GM18868 (cell line): ENCODE results near the gene MAN1C1.

Experiments
- ATAC-seq: cut with Tn5 transposase; IDR thresholded peaks from one replicate; pipeline ENCODE4 v1.9.1; 2021; ENCODE audit warnings: mild to moderate bottlenecking, moderate library complexity; ENCODE audit not compliant: unreplicated experiment

The MAN1C1 gene

DNA sequence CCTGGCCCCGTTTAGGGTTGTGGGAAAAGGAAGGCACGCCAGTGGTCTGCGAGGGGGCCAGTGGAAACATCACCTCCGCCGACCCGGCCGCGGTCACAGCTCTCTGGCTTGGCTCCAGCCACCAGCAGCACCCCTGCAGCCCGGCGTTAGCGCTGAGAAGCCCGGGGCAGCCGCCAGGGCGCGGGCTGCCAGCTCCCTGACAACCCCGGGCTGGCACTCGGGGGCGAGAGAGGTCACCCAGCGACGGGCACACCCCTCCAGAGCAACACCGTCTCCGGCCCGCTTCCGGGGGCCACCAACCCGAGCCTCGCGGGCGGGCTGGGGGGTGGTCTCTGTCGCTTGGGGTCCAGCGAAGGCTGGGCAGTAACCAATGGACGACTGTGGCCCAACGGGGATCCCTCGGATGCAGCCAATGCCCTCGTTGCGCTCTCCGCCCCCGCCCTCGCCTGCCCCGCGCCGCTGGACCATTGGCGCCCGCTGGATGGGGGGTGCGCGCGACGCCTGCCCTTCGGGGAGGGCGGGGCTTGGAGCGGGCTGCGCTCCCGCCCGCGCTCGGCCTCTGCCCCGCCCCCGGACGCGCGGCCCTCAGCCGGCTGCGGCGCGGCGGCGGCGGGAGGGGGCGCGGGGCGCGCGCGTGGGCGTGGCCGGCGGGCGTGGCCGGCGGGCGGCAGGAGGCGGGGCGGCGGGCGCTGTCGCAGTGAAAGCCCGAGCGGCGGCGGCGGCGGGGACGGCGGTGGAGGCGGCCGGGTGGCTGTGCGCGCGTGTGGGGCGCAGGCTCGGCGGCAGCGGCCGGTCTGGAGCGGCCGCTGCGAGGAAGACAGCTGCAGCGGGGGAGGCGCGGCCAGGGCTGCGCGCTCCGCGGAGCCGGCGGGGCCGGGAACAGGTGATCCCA lies at the start of gene MAN1C1:
Gene MAN1C1, plus strand, starts transcription at position 697 of the 892 bp plus-strand sequence. CDS start 1,007 bp downstream, outside the sequence.
- ATAC-seq, result peak; percentile 57

DNA sequence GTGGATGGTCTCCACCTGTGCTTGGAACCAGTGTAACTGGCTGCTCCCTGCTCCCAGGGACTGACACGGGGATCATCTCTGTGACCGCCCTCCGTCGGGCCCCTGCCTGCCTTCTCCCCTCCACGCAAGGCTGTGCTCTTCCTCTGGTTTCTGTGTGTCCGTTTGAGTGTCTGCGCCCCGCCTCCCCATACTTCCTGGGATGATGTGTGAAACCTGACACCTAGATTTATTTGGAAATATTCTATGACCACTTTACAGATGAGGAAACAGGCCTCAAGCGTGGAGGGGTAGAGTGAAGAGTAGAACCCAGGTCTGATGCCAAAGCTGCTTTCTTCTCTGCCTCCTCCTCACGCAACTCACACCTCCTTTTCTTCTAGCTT lies 48.9 kb upstream of the MAN1C1 start:
- no peak for ATAC-seq

DNA sequence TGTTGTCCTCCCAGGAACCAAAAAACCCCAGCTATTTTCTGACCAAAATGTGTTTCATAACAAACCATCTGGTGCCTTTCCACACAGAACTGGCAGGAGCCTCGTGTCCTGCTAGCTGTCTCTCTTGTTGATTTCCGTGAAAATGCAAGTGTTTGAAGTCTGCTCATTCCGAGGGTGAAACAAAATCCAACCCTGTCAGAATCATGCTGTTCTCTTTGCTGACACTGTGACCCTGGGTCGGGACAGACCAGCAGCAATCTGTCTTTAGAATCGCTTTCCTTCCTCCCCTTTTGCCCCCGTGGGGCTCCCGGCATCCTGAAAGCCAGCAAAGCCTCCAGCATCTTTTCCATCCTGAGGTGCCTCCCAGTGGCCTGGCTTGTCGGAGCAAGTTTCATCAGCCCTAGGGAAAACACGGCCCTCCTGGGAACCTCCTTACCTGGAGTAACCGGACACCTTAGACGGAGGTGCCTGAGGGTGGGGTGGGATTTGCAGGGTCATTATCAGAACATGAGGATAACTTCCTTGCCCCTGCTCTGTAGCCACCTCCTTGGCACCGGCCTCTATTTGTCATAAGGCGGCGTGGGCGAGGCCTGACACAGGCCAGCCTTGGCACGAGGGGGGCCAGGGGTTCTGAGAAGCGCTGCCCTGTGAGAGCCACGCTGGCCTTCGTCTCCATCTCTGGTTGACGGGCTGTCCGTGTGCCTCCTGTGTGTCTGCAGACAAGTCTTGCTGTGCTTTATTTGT lies 48.3 kb upstream of the MAN1C1 start:
- no peak for ATAC-seq

DNA sequence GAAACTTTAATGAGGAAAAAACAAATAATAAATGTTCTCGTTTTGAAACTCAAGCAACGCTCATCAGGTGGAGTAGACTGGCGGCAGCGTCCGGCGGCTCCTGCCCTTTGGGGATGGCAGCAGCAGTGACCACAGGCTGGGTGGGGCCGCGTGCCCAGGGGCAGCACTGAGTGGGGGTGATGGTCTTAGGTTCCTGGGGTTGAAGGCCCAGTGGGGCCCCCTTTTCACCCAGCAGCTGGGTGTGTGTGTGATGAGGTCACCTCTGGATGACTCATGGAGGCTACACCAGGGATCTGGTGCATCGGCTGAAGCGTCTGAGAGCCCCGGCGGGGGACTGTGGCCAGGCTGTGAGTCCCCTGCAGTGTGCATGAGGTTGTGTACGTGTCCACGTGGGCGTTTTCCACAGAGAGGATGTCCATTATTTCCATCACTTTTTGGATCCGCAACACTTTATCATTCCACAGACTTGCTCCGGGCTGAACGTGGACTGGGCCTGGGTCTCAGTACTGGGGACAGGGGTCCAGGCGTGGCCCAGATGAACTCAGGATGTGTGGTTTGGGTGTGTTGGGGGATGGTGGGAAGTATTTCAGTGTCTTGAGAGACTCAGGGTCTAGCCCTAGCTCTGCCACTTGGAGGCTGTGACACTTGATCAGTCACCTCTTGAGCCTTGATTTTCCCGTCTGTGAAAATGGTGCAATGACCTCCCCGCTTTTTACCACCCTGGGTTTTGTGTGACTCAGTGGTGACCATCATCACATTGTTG lies 47.6 kb upstream of the MAN1C1 start:
- ATAC-seq, result no peak

DNA sequence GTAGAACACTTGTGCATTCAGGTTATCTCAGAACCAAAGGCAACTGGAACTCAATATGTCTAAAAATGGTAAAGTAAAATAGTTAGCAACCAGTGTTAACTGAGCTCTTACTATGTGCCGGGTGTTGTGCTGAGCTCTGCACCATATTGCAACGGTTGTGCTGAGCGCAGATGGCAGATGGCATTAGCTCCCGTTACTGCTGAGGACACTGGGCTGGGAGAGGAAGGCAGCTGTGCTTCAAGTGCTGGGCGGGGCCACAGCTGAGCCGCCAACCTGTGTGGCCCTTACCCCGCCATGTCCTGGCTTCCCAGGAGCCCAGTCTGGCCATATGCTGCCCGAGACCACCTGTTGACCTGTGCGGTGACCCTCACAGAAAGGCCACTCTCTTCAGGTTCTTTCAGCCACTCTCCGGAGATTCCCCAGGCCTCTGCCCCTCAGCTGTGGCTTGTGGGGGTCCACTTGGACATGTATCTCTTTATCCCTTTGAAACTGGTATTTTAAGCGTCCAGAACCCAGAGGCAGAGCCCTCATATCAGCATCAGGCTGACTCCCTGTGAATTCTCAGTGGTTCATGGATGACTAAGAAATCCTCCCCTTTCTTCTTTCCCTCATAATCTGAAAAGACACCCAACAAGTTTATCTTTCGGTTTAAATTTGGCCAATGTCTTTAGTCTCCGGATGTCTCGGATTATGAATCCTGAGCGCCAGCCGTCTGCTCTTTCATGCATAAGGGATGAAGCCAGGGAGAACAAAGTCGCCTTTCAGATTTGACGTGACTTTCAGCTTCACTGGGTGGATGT lies 46.8 kb upstream of the MAN1C1 start:
- no peak for ATAC-seq

DNA sequence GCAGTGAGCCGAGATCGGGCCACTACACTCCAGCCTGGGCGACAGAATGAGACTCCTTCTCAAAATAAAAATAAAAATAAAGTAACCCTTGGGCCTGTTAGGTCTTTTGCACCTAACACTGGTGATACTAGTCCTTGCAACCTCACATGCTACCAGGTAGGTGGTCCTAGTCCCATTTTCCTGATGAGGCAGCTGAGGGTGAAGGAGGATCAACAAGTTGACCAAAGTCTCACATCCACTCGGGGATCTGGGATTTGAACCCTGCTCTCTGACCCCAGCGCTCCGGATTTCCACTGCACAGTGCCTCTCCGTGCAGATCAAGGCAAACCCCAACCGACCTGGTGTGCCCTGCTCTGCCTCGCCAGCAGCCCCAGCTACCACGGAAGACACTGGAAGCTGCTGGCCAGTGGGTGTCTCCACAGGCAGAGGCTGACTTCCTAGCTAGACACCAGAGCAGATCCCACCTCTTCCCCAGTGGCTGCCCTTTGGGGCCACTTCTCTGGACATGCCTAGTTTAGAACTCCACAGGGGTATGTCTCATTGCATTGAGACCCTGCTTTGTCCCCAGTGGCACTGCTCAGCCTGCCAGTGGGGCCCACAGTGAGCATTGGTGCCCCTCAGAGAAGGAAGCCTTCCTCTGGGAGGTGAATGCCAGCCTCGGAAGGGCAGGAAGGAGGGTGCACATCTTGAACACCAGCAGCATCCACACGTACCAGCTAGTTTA lies 45.6 kb upstream of the MAN1C1 start:
- no peak for ATAC-seq

DNA sequence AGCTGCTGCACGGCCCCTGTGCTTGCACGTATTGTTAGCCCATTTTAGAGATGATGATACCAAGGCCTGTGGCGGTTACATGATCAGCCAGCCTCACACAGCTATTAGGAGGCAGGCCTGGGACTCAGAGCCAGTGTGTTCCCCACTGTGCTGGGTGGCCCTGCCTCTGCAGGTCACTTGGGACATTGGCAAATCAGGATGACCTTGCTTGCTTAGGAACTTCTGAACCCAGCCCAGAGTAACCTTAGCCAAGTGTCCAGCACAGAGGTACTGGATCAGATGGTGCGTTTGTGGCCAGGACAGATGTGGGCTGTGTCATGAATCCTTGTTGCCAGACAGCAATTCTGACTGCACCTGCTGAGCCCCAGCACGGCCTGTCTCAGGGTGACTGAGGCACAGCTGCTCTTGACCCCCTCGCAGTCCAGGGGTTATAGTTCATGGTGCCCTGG lies 45.0 kb upstream of the MAN1C1 start:
- ATAC-seq, result no peak

DNA sequence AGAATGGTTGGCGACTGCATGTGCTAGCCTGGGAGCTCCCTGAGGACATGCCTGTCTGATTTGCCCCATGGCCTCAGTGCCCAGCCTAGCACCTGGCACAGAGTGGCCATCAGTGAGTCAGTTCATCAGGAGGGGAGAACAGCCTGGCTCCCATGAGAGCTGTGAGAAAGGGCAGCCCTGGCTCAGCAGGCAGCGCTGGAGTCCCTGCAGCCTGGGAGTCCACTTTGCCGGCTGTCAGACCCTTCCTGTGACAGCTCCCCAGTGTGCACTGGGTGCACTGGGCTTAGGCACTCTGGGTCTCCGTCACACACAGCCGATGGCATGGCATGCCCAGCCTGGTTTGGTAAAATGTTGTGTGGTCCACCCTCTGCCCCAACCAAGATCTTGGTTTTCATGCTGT lies 44.5 kb upstream of the MAN1C1 start:
- ATAC-seq, result no peak

DNA sequence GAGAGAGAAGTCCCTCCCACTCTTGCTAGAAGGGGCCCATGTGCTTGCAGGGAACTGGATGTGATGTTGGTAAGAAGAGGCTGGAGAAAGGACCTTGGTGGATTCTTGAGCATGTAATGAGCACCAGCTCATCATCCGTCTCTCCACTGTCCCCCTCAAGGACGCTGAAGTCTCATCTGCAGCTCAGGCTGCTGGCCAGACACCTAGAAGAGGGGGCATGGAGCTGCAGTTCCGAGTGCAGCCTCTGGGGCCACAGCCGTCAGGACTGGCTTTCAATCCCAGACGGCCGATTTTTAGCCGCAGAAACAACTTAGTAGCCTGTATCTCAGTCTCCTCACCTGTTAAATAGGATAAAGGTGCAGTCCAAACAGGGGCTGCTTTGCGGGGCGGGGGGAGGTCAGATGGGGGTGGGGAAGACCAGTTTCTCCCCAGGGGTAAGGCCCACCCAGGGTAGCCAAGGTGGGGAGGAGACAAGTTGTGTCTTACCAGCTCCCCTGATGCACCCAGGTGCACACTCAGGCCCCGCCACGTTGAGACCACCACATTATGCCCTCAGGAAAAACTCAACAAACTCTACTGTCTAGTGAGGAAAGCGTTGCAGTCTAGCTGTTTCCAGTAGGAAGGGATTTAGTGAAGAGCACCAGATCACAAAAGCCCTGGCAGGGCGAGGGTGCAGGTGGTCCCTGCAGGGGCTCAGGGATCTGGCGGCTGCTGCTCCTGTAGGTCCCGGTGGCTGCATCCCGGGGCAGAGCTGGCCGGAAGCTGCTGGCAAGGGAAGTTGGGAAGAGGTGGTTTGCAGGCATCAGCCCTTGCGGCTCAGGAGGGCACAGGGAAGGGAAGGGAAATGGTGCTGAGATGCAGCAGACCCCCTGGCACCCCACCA lies 43.6 kb upstream of the MAN1C1 start:
- no peak for ATAC-seq

DNA sequence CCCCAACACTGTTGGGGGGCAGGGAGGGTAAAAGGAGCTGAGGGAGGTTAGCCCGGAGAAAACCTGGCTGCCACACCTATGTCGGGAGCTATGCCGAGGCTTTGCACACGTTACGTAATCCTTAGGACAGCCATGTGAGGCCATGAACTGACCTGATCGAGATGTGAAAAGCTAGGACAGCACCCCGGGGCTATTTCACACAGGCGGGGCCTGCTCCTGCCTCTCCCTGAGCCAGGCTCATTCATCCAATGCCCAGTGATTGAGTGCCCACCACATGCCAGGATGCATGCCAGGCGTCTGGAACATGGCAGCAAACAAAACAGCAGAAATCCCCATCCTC lies 43.0 kb upstream of the MAN1C1 start:
- ATAC-seq, result no peak

DNA sequence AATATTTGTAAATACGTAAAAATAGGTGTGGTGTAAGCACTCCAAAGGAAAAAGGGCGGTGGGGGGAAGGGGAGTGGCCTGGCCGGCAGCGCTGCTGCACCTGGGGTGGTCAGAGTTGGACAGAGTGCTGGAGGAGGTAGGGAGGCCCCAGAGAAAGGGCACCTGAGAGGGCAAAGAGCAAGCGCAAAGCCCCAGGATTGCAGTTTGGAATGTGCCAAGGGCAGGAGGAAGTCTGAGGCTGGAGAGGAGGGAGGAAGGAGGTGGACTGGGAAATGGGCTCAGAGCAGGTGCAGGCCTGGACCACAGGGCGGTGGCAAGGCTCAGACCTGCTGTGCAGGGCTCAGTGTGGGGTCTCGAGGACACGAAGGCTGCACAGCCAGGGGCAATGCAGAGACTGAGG lies 42.6 kb upstream of the MAN1C1 start:
- no peak for ATAC-seq

DNA sequence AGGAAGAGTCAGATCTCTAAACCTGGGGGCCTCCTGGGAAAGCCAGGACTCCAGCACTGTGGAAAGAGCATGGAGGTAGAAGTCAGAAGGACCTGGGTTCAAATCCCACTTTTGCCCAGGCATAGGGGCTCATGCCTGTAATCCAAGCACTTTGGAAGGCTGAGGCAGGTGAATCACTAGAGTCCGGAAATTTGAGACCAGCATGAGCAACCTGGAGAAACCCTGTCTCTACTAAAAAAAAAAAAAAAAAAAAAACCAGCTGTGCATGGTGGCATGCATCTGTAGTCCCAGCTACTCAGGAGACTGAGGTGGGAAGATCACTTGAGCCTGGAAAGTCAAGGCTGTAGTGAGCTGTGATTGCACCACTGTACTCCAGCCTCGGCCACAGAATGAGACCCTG lies 41.4 kb upstream of the MAN1C1 start:
- ATAC-seq, result no peak

DNA sequence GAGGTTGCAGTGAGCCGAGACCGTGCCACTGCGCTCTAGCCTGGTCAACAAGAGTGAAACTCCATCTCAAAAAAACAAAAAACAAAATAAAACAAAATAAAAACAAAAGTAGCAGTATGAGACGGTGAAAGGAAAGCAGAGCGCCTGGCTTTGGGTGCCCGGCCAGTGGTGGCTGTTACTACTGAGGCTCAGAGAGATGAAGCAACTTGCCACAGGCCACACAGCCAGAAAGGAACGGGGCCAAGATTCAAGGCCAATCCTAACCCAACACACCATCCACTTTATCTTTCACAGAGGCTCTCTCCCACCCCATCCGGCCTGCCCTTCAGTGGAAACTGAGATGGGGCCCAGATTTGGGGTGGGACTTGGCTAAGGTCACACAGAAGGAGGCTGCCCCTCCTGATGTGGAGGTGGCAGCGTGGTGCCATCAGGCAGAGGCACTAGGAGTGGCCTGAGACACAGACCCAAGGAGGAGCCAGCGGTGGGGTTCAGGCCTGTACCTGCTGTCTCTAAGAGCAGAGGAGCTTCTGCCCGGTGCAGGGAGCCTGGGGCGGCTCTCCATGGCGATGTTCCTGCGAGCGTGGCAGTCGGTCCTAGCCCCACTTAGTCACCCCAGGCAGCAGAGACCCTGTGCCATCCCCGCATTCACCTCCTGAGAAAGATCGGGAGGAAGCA lies 40.0 kb upstream of the MAN1C1 start:
- ATAC-seq, result no peak

DNA sequence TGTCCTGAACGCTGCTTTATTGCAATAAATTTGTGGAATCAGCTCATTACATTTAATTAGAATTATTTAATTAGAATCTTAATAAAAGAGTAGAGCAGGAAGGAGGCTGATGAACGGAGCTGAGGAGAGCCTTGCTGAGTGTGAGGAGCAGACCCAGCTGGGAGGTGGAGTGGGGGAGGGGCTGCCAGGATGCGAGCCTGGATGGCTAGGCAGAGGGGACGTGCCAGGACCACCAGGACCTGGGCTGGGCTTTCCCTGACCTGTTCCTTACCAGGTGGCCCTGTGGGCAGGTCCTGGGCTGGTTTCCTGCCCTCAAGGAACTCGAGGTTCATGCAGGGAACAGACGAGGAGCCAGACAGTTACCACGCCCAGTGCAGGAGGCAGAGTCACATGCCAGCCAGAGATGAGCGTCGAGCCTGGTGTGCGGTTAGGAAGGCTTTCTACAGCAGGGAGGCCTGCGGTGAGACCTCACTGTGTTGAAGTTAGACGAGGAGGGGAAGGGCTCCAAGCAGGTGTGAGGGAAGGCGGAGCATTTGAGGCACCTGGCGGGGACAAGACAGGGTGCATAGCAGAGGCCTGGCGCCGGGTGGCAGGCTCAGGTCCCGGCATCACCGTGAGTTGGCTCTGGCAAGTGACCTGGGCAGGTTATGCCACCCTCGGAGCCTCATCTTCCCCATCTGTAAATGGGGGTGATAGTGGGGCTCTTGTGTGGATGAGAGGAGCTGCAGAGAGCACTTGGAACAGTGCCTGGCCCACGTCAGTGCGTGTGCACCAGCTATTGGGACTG lies 39.3 kb upstream of the MAN1C1 start:
- ATAC-seq, result no peak

DNA sequence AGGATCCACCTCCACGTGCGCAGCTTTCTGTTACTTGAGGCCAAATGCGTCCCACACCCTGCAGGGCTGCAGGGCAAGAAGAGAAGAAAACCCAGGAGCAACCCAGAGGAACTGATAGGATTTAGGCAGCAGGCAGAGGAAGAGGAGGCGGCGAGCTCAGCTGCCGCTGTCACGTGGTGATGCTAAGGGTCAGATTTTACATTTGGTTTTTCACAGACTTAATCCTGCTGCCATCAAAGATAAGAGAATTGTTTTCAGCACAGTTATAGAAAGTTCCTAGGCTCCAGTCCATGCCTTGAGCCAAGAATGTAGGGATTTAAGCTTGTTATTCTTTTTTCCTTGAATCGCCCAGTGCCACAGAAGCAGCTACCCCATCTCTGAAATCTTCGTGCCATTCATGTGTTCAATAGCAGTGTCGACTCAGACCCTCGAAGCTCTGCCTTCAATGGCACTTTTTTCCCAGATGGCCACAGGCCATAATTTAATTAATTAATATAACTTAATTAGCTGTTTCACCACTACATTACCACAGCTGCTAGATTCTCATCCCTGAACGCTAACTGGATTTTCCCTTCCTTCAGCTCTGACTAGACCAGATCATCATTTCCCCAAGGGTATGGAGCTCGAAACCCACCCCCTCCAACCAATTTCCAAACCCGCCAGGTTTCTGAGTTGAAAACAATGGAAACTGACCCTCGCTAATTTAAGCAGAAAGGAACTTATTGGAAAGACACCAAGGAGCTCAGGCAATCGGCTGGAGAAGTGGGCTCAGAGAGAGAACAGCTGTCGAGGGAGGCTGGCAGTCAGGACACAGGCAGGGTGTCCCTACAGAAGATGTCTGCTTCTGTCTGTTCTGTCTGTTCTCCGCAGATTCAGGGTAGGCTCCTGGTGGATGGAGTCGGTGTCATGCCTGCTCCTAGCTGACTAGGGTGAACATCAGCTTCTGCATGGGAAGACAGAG lies 37.0 kb upstream of the MAN1C1 start:
- ATAC-seq, result no peak

DNA sequence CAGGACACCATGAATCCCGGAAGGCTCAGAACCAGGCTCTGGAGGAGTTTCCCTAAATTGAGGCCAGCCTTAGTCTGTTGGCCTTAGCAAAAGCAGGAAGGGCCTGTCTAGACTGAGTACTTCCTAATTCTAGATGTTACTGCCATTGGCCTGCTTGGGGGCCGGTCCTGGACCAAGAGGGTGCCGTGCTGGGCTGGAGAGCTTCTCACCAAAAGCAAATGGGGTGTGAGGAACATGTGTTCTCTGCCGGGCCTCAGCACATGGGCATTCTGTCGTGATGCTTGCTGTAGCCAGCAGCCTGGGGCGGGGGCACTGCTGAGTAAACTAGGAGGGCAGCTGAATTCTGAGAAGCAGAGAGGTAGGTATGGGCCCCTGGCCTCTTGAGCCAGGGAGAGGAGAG lies 35.7 kb upstream of the MAN1C1 start:
- ATAC-seq, result no peak

DNA sequence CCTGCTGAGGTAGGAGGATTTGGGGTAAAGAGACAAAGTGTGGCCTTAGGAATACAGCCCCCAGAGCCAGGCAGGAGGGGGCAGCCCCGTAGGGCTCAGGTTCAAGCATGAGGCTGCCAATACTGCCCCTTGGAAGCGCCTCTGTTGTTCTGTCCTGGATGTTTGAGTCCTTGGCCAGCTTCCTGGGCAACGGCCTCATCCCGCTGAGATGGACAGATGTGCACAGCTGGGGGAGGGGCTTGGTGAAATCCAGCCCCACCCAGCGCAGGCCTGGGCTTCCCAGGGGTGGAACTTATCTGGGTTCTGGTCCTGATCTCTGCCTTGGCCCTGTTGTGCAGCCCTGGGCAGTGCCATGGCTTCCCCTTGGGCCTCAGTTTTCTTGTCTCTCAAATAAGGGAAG lies 34.8 kb upstream of the MAN1C1 start:
- ATAC-seq, result no peak
